NB4 (cell line): ENCODE data around the gene MMP24.

Experiments
- DNase-seq: peaks from one replicate; pipeline ENCODE4 v3.0.0; 2010; ENCODE audit warnings: low read depth
- H3K4me3 ChIP-seq: one replicate; pipeline ENCODE4 v1.5.1; 2011; ENCODE audit warnings: mild to moderate bottlenecking, low read depth, low read length, moderate library complexity
- MYC ChIP-seq: IDR thresholded peaks from 2 replicates; pipeline ENCODE4 v1.6.1; 2011; ENCODE audit warnings: low read depth, low read length
- POLR2A ChIP-seq: IDR thresholded peaks from 2 replicates; pipeline ENCODE4 v1.6.1; 2011; ENCODE audit warnings: mild to moderate bottlenecking; ENCODE audit not compliant: insufficient read length; ENCODE audit errors: extremely low read depth
- TF ChIP-seq, protein P1 (sequence below): IDR thresholded peaks from one replicate; pipeline ENCODE4 v1.5.1; 2012; ENCODE audit warnings: low read depth, low read length
- TF ChIP-seq, protein P2 (sequence below): IDR thresholded peaks from 2 replicates; pipeline ENCODE4 v1.6.1; 2011; ENCODE audit warnings: low read depth, low read length

MMP24 gene

DNA sequence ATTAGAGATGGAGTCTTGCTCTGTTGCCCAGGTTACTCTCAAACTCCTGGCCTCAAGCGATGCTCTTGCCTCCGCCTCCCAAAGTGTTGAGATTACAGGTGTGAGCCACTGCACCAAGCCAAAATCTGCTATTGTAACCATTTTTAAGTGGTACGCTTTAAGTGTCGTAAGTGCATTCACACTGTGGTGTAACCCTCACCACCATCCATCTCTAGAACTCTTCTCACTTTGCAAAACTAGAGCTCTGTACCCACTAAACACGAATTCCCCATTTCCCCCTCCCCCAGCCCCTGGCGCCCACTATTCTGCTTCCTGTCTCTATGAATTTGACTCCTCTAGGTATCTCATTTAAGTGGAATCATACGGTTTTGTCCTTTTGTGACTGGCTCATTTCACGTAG lies 68.6 kb downstream of the MMP24 start:
- H3K4me3 ChIP-seq = no peak overlapping the region
- DNase-seq = no peak
- TF ChIP-seq, protein P1, sequence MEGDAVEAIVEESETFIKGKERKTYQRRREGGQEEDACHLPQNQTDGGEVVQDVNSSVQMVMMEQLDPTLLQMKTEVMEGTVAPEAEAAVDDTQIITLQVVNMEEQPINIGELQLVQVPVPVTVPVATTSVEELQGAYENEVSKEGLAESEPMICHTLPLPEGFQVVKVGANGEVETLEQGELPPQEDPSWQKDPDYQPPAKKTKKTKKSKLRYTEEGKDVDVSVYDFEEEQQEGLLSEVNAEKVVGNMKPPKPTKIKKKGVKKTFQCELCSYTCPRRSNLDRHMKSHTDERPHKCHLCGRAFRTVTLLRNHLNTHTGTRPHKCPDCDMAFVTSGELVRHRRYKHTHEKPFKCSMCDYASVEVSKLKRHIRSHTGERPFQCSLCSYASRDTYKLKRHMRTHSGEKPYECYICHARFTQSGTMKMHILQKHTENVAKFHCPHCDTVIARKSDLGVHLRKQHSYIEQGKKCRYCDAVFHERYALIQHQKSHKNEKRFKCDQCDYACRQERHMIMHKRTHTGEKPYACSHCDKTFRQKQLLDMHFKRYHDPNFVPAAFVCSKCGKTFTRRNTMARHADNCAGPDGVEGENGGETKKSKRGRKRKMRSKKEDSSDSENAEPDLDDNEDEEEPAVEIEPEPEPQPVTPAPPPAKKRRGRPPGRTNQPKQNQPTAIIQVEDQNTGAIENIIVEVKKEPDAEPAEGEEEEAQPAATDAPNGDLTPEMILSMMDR = no peak
- TF ChIP-seq MYC = no peak
- TF ChIP-seq POLR2A = no peak
- TF ChIP-seq, protein P2, sequence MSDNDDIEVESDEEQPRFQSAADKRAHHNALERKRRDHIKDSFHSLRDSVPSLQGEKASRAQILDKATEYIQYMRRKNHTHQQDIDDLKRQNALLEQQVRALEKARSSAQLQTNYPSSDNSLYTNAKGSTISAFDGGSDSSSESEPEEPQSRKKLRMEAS = no peak

DNA sequence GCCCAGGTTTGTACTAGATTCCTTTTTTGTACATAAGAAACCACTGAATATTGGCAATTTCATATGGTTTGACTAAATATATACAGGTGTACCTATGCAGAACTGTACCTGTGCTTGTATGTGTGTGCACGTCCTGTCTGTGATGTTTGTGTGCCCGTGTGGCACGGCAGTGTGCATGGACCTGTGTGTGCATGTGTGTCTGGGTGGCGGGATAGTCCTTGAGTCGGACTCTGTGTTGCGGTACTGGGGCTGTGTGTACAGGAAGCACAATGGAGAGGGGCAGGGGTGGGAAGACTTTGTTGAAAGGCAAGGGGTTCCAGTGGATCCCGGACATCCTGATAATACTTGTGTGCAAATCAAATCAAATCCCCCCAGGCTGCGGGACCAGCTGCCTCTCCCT lies 69.2 kb downstream of the MMP24 start:
- no peak overlapping the region for H3K4me3 ChIP-seq
- no peak for DNase-seq
- TF ChIP-seq, protein P1 = no peak

DNA sequence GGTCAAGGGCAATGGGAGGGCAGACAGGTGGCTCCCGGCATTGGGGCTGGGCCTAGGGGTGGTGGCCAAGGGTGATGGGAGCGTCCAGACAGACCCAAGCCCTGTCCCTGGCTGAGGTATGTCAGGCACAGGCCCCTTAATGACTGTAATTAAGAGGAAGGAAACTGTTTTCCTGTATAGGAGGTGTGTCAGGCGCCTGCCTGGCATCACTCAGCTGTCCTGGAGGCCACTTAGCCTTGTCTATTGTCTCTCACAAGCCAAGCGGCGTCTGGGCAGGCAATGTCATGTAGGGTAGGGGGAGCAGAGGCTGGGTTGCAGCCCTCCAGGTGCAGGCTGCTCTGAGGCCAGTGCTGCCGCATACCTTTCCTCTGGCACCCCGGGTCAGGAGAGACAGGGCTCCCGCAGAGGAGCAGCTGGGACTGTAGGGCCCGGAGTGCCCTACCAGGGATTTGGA lies 69.6 kb downstream of the MMP24 start:
- H3K4me3 ChIP-seq = no peak overlapping the region
- DNase-seq = no peak
- no peak for TF ChIP-seq MYC
- TF ChIP-seq, protein P2 = no peak
- TF ChIP-seq POLR2A = no peak
- TF ChIP-seq, protein P1 = no peak

DNA sequence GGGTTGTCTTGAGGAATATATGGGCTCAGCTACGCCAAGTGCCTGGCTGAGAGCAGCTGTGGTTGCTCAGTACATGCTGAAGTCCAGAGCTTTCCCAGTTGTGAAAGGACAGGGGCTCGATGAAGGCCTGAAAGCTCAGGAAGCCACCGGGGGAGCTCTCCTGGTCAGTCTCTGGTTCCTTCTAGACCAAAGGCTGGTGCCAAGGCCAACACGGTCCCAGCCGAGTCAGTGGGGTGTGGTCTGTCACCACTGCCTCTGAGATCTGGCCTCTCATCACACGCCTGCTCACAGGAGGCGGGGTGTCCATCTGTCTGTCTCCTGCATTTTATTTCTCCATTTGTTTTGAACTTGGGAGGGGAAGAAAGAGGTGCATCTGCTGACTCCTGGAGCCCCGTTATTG lies 70.7 kb downstream of the MMP24 start:
- H3K4me3 ChIP-seq = no peak overlapping the region
- peak; percentile 47 for DNase-seq
- TF ChIP-seq, protein P2 = no peak
- TF ChIP-seq MYC (no peak), POLR2A (no peak)
- TF ChIP-seq, protein P1 = peak; percentile 25

DNA sequence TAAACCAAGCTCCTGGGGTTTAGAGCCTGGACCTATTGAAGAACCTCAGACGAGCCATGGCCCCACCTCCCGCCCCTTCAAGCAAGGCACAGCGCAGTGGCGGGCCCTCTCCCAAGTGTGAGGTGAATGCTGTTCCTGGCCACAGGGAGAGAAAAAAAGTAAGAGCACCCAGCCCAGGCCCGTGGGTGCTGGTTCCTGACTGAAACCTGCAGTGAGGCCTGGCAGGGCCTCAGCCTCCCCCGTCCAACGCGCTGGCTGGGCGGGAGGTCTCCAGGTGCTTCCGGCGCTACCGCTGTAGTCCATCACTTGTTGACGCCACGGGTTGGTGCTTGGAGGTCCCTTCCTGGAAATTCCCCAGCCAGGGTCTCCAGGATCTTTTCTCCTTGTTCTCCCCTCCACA lies 71.2 kb downstream of the MMP24 start:
- no peak for DNase-seq
- H3K4me3 ChIP-seq = no peak overlapping the region
- TF ChIP-seq, protein P2 = no peak
- TF ChIP-seq POLR2A (no peak), MYC (no peak)
- TF ChIP-seq, protein P1 = no peak

DNA sequence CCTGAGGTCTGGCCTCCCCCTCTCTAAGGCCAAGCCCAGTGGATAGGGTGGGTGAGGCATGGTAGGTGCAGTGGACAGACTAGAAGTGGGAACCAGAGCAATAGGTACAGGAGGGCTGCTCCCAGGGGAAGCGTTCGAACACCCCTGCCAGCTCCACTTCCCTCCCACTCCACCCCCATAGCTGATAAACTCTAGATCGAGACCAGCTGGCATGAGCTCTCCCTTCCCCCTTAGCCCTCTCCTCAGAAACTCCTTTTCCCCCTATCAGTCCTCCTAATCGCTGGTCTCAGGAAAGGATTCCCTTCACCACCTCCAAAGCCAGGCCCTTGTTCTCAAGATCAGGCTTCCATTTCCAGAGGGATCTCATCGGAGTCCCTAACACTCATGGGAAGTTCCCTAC lies 71.8 kb downstream of the MMP24 start:
- no peak for TF ChIP-seq MYC
- no peak for DNase-seq
- H3K4me3 ChIP-seq = no peak overlapping the region
